SIG-M5 treated with dmso at 0.1 percent for 504 hours (cell line): ENCODE measurements around the gene TBC1D9.

Experiments
- DNase-seq: peaks from one replicate; lab custom pipeline; 2025; ENCODE audit not compliant: unreplicated experiment; lab: John Stamatoyannopoulos, UW

TBC1D9 gene

GRCh38 chr4:140659943-140660700 is 96.1 kb downstream of the TBC1D9 start:
- peak; percentile 21 for DNase-seq

GRCh38 chr4:140654495-140654814 is 101.7 kb downstream of the TBC1D9 start:
- DNase-seq, result no peak

- DNase-seq, result no peak
These were observed 102.3 kb downstream of the TBC1D9 start for GRCh38 chr4:140653718-140654494.

GRCh38 chr4:140652601-140653000 is 103.6 kb downstream of the TBC1D9 start:
- DNase-seq, result no peak

GRCh38 chr4:140648716-140649308 is 107.4 kb downstream of the TBC1D9 start:
- no peak for DNase-seq

- DNase-seq, result no peak
These were observed 110.4 kb downstream of the TBC1D9 start for GRCh38 chr4:140645614-140646412.

GRCh38 chr4:140645196-140645595 is 111.0 kb downstream of the TBC1D9 start:
- no peak for DNase-seq

- DNase-seq, result no peak
These were observed 111.6 kb downstream of the TBC1D9 start for GRCh38 chr4:140644470-140645185.

- DNase-seq, result no peak
These were observed 112.6 kb downstream of the TBC1D9 start for GRCh38 chr4:140643571-140644055.

GRCh38 chr4:140642674-140643437 is 113.3 kb downstream of the TBC1D9 start:
- no peak for DNase-seq

GRCh38 chr4:140641789-140642439 is 114.3 kb downstream of the TBC1D9 start:
- DNase-seq, result no peak

- DNase-seq, result no peak
These were observed 115.1 kb downstream of the TBC1D9 start for GRCh38 chr4:140641105-140641555.

GRCh38 chr4:140640150-140640748 is 115.9 kb downstream of the TBC1D9 start:
- no peak for DNase-seq

- DNase-seq, result no peak
These were observed 117.1 kb downstream of the TBC1D9 start for GRCh38 chr4:140639066-140639465.

- DNase-seq, result peak; percentile 58
These were observed 118.3 kb downstream of the TBC1D9 start for GRCh38 chr4:140637836-140638235.

GRCh38 chr4:140635606-140636005 is 120.6 kb downstream of the TBC1D9 start:
- DNase-seq, result no peak

GRCh38 chr4:140633951-140634350 is 122.2 kb downstream of the TBC1D9 start:
- DNase-seq, result no peak

- DNase-seq, result no peak
These were observed 123.1 kb downstream of the TBC1D9 start for GRCh38 chr4:140633124-140633523.

- no peak for DNase-seq
These were observed 125.9 kb downstream of the TBC1D9 start for GRCh38 chr4:140630246-140630645.
